ENCODE data around the gene KIAA0232. TPM values are rescaled to one million over a fixed set of nuclear protein-coding genes. Genes with fewer than 3 reads are reported as not detected.

KIAA0232 gene
- total and polyA plus RNA-seq, 4 donors = 8.9 to 34.4 (median 18.5) TPM

DNA sequence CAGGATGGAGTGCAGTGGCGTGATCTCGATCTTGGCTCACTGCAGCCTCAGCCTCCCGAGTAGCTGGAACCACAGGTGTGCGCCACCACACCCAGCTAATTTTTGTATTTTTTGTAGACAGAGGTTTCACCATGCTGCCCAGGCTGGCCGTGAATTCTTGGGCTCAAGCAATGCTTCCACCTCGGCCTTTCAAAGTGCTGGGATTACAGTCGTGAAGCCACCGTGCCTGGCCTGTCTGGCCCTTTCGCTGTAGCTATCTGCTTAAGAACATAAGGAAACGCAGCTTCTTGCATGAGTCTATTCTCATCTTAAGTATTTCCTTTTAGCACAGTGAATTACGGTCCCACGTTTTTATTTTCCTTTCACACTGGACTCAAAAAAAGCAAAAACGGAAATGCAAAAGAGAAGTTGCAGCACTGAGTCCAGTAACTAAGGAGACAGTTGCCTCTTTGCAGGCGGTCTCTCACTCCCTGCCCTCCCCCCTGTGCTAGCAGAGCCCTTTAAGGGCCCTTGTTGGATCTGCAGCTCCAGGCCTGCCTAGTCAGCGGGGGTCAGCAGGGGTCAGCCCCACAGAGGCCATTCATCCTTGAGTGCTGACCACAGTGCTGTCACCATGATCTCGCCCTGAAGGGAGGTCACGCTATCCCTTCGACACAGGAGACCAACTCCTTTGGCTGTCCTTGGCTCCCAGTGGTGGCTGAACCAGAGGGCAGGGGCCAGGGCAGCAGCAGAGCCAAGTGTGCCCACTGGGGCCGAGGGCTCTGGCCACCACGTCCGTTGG is 105.3 kb downstream of the KIAA0232 start:
- H3K27me3 ChIP-seq (ENCODE audit: control insufficient read depth in 4 of 4, insufficient read depth in 4 of 4, low read length in 3 of 4) = no peaks in the 10 kb centered on the region
- TF ChIP-seq RXRA (IDR thresholded peaks at IDR 0.05) (peak; percentile 75 to 78), NR2F2 (IDR thresholded peaks at IDR 0.05) (peak; percentile 86), RAD21 (IDR thresholded peaks at IDR 0.05) (no peak)
- peaks cover 14 to 28% (median 19%) of the 10 kb centered on the region in 4 donors for H3K4me1 ChIP-seq (ENCODE audit: control insufficient read depth in 4 of 4, insufficient read depth in 4 of 4, low read length in 3 of 4)
- no peak overlapping the region for H3K9ac ChIP-seq (ENCODE audit: low read depth in 1 of 2, low read length in 2 of 2)
- peaks cover 0 to 3% (median 0%) of the 10 kb centered on the region in 4 donors for H3K9me3 ChIP-seq (ENCODE audit: control insufficient read depth in 4 of 4, low read length in 3 of 4)
- 78% methylated on average over 21 of the region's 21 CpGs for WGBS
- no peak overlapping the region for H3K4me3 ChIP-seq (ENCODE audit: low read depth in 1 of 3, low read length in 3 of 3)
- no peak for DNase-seq (ENCODE audit: low spot score)
- peak overlapping the region; percentile 31 to 36 for H3K27ac ChIP-seq (ENCODE audit: low read depth in 1 of 2, low read length in 2 of 2)
- H3K36me3 ChIP-seq (ENCODE audit: control insufficient read depth in 4 of 4, insufficient read depth in 3 of 4, low read depth in 1 of 4, low read length in 3 of 4) = peaks cover 0 to 7% (median 2%) of the 10 kb centered on the region in 4 donors

DNA sequence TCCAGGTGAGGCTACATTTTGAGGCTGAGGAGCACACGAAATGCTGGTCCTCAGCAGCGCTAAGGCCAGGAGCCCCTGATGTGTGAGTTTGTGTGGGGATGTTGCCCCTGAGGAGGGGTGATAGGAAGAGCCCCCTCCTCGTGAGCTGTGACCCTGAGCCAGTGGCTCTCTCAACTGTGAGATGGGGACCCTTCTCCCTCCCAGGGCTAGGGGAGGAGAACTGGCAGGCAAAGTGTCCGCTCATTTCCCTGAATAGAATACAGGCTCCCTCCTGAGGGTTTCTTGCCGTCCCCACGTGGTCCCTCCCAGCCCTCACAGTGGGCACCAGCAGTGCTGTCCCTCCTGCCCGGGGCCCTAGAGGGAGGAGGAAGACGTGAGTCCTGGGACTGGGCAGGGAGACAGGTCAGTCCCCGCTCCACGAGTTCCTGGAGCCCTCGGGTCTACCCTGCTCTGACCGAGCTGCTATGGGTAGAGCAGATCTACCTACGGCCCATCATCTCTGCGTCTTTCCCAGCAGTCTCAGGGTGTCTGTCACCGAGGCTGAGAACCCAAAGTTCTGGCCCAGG is 106.1 kb downstream of the KIAA0232 start:
- Histone ChIP-seq H3K9me3 (ENCODE audit: control insufficient read depth in 4 of 4, low read length in 3 of 4) (peaks cover 0 to 3% (median 0%) of the 10 kb centered on the region in 4 donors), H3K36me3 (ENCODE audit: control insufficient read depth in 4 of 4, insufficient read depth in 3 of 4, low read depth in 1 of 4, low read length in 3 of 4) (no peaks in the 10 kb centered on the region), H3K27ac (ENCODE audit: low read depth in 1 of 2, low read length in 2 of 2) (no peak overlapping the region), H3K9ac (ENCODE audit: low read depth in 1 of 2, low read length in 2 of 2) (no peak overlapping the region), H3K4me1 (ENCODE audit: control insufficient read depth in 4 of 4, insufficient read depth in 4 of 4, low read length in 3 of 4) (peaks cover 17 to 35% (median 26%) of the 10 kb centered on the region in 4 donors), H3K4me3 (ENCODE audit: low read depth in 1 of 3, low read length in 3 of 3) (no peak overlapping the region), H3K27me3 (ENCODE audit: control insufficient read depth in 4 of 4, insufficient read depth in 4 of 4, low read length in 3 of 4) (no peaks in the 10 kb centered on the region)
- TF ChIP-seq RXRA (IDR thresholded peaks at IDR 0.05) (no peak), NR2F2 (IDR thresholded peaks at IDR 0.05) (no peak), HNF4A (conservative IDR thresholded peaks at IDR 0.05) (no peak), FOXA1 (IDR thresholded peaks at IDR 0.05) (no peak), EGR1 (IDR thresholded peaks at IDR 0.05; ENCODE audit: low read depth in 2 of 2) (no peak), JUND (IDR thresholded peaks at IDR 0.05) (no peak)
- TF ChIP-seq, protein P1, sequence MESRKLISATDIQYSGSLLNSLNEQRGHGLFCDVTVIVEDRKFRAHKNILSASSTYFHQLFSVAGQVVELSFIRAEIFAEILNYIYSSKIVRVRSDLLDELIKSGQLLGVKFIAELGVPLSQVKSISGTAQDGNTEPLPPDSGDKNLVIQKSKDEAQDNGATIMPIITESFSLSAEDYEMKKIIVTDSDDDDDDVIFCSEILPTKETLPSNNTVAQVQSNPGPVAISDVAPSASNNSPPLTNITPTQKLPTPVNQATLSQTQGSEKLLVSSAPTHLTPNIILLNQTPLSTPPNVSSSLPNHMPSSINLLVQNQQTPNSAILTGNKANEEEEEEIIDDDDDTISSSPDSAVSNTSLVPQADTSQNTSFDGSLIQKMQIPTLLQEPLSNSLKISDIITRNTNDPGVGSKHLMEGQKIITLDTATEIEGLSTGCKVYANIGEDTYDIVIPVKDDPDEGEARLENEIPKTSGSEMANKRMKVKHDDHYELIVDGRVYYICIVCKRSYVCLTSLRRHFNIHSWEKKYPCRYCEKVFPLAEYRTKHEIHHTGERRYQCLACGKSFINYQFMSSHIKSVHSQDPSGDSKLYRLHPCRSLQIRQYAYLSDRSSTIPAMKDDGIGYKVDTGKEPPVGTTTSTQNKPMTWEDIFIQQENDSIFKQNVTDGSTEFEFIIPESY (IDR thresholded peaks at IDR 0.05) = no peak
- no peak for DNase-seq (ENCODE audit: low spot score)
- 91% methylated on average over 15 of the region's 15 CpGs for WGBS

DNA sequence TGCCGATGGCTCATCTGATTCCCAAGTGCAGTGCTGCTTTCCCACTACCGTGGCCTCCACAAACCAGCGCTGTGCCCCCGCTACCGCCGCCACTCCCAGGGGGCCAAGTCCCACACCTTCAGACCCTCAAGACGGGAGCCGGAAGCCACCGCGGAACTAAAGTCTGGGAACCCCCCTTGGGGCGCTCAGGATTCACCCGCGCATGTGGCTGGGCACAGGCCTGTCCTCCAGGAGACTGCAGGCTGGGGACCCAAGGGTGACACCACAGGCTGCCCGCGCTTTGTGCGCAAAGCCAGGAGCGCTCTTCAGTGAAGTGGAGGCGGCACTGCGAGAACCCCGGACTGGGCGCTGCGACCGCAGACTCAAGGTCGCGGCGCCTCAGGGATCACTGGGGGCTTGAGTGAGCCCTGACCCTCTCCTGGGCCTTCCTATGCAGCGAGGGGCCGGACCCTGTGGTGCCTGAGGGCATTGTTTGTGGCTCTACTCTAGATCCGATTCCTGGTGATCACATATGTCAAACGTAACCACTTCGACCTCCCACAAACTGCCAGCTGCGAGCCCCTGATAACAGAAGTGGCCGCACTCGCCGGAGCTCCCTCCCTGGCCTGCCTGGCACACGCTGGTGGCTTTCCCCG is 106.7 kb downstream of the KIAA0232 start:
- no peak for DNase-seq (ENCODE audit: low spot score)
- no peaks in the 10 kb centered on the region for H3K36me3 ChIP-seq (ENCODE audit: control insufficient read depth in 4 of 4, insufficient read depth in 3 of 4, low read depth in 1 of 4, low read length in 3 of 4)
- no peak overlapping the region for H3K27ac ChIP-seq (ENCODE audit: low read depth in 1 of 2, low read length in 2 of 2)
- H3K4me3 ChIP-seq (ENCODE audit: low read depth in 1 of 3, low read length in 3 of 3) = no peak overlapping the region
- H3K9me3 ChIP-seq (ENCODE audit: control insufficient read depth in 4 of 4, low read length in 3 of 4) = peaks cover 0 to 3% (median 0%) of the 10 kb centered on the region in 4 donors
- 95% methylated on average over 37 of the region's 37 CpGs for WGBS
- H3K9ac ChIP-seq (ENCODE audit: low read depth in 1 of 2, low read length in 2 of 2) = no peak overlapping the region
- H3K4me1 ChIP-seq (ENCODE audit: control insufficient read depth in 4 of 4, insufficient read depth in 4 of 4, low read length in 3 of 4) = peaks cover 17 to 41% (median 28%) of the 10 kb centered on the region in 4 donors
- H3K27me3 ChIP-seq (ENCODE audit: control insufficient read depth in 4 of 4, insufficient read depth in 4 of 4, low read length in 3 of 4) = no peaks in the 10 kb centered on the region
- TF ChIP-seq, protein P1 (IDR thresholded peaks at IDR 0.05) = no peak
- TF ChIP-seq, protein P2, sequence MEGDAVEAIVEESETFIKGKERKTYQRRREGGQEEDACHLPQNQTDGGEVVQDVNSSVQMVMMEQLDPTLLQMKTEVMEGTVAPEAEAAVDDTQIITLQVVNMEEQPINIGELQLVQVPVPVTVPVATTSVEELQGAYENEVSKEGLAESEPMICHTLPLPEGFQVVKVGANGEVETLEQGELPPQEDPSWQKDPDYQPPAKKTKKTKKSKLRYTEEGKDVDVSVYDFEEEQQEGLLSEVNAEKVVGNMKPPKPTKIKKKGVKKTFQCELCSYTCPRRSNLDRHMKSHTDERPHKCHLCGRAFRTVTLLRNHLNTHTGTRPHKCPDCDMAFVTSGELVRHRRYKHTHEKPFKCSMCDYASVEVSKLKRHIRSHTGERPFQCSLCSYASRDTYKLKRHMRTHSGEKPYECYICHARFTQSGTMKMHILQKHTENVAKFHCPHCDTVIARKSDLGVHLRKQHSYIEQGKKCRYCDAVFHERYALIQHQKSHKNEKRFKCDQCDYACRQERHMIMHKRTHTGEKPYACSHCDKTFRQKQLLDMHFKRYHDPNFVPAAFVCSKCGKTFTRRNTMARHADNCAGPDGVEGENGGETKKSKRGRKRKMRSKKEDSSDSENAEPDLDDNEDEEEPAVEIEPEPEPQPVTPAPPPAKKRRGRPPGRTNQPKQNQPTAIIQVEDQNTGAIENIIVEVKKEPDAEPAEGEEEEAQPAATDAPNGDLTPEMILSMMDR (IDR thresholded peaks at IDR 0.05; ENCODE audit: low read depth, low read length, missing input control) = no peak
- TF ChIP-seq NR2F2 (IDR thresholded peaks at IDR 0.05) = no peak
- TF ChIP-seq, protein P3, sequence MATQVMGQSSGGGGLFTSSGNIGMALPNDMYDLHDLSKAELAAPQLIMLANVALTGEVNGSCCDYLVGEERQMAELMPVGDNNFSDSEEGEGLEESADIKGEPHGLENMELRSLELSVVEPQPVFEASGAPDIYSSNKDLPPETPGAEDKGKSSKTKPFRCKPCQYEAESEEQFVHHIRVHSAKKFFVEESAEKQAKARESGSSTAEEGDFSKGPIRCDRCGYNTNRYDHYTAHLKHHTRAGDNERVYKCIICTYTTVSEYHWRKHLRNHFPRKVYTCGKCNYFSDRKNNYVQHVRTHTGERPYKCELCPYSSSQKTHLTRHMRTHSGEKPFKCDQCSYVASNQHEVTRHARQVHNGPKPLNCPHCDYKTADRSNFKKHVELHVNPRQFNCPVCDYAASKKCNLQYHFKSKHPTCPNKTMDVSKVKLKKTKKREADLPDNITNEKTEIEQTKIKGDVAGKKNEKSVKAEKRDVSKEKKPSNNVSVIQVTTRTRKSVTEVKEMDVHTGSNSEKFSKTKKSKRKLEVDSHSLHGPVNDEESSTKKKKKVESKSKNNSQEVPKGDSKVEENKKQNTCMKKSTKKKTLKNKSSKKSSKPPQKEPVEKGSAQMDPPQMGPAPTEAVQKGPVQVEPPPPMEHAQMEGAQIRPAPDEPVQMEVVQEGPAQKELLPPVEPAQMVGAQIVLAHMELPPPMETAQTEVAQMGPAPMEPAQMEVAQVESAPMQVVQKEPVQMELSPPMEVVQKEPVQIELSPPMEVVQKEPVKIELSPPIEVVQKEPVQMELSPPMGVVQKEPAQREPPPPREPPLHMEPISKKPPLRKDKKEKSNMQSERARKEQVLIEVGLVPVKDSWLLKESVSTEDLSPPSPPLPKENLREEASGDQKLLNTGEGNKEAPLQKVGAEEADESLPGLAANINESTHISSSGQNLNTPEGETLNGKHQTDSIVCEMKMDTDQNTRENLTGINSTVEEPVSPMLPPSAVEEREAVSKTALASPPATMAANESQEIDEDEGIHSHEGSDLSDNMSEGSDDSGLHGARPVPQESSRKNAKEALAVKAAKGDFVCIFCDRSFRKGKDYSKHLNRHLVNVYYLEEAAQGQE (IDR thresholded peaks at IDR 0.05) = no peak
- no peak for TF ChIP-seq RAD21 (IDR thresholded peaks at IDR 0.05)
- TF ChIP-seq JUND (IDR thresholded peaks at IDR 0.05) = no peak
- no peak for TF ChIP-seq FOXA2 (IDR thresholded peaks at IDR 0.05)
- TF ChIP-seq SP1 (IDR thresholded peaks at IDR 0.05) = no peak
- no peak for TF ChIP-seq TAF1 (conservative IDR thresholded peaks at IDR 0.05)
- TF ChIP-seq GABPA (IDR thresholded peaks at IDR 0.05 in 1 of 2, conservative IDR thresholded peaks at IDR 0.05 in 1 of 2) = no peak
- no peak for TF ChIP-seq HNF4A (conservative IDR thresholded peaks at IDR 0.05)
- no peak for TF ChIP-seq EGR1 (IDR thresholded peaks at IDR 0.05; ENCODE audit: low read depth in 2 of 2)
- TF ChIP-seq RXRA (IDR thresholded peaks at IDR 0.05) = no peak
